HepG2 (cell line): ENCODE measurements around the gene CXorf38. TPM values are rescaled to one million over a fixed set of nuclear protein-coding genes. Genes with fewer than 3 reads are reported as not detected.

Source experiments
- ATAC-seq: fragments of 200-7000 bp; cut with Tn5 transposase; 3 replicates; pipeline ENCODE4 v1.9.1; 2020; ENCODE audit warnings: mild to moderate bottlenecking, moderate library complexity
- BruUV-seq: library from RNA; stranded (reverse); fragments of 400-500 nt; replicated peaks from 2 replicates; lab custom pipeline; 2021; lab: Mats Ljungman, UMichigan
- CTCF ChIA-PET: fragments of 300-600 bp; formaldehyde crosslinking; extraction: SDS; loops from one replicate; lab custom pipeline; 2021; ENCODE audit warnings: low total read pairs, inconsistent platforms, low intra/inter-chr PET ratio; lab: Yijun Ruan, JAX
- POLR2A ChIA-PET: fragments of 350-600 bp; sonication (Branson Sonifier 250); formaldehyde crosslinking; loops from one replicate; lab custom pipeline; 2020; ENCODE audit warnings: antibody characterized with exemption, inconsistent platforms; lab: Yijun Ruan, JAX
- DNase-seq: peaks from one replicate; pipeline ENCODE4 v3.0.0-alpha.2; 2015; ENCODE audit warnings: low spot score
- FAIRE-seq: peaks from 3 replicates; lab custom pipeline; 2011; peaks lifted over from hg19 to GRCh38; lab: Jason Lieb, UNC
- H2AFZ ChIP-seq: one replicate; pipeline ENCODE4 v1.6.1; 2011; ENCODE audit warnings: low read length, inconsistent platforms
- H3K27ac ChIP-seq: fragments of 300-600 bp; 3 replicates; pipeline ENCODE4 v1.8.0; 2011; ENCODE audit warnings: mixed run types, mild to moderate bottlenecking, mixed read lengths, low read length, inconsistent platforms; ENCODE audit not compliant: insufficient read depth; ENCODE audit errors: extremely low read length
- H3K27me3 ChIP-seq, 2 experiments: fragments of 200-600 bp in 1 of 2; 2 replicates in 1 of 2; 3 replicates in 1 of 2; pipeline versions ENCODE4 v1.6.0 to v1.8.0; 2011; ENCODE audit warnings: low read length in 2 of 2, mild to moderate bottlenecking in 2 of 2, moderate library complexity in 2 of 2, inconsistent platforms in 1 of 2; ENCODE audit not compliant: insufficient read depth in 2 of 2, control insufficient read depth in 1 of 2
- H3K36me3 ChIP-seq, 2 experiments: fragments of 200-600 bp in 1 of 2; replicated peaks in 1 of 2; 2 replicates in 1 of 2; 3 replicates in 1 of 2; pipeline versions ENCODE4 v1.5.1 to v1.8.0; 2011; ENCODE audit warnings: low read length in 2 of 2, inconsistent platforms in 1 of 2; ENCODE audit not compliant: insufficient read depth in 2 of 2, control insufficient read depth in 1 of 2
- H3K4me1 ChIP-seq: 2 replicates; pipeline ENCODE4 v1.5.1; 2012; ENCODE audit warnings: low read length, inconsistent platforms; ENCODE audit not compliant: insufficient read depth
- H3K4me2 ChIP-seq: 2 replicates; pipeline ENCODE4 v1.6.0; 2011; ENCODE audit warnings: low read depth, low read length, inconsistent platforms
- H3K4me3 ChIP-seq, 3 experiments: fragments of 200-600 bp in 1 of 3; sonication (generic), shearing (Covaris generic) in 1 of 3; replicated peaks in 1 of 3; 2 replicates each; pipeline ENCODE4 v1.5.1; 2011 to 2016; ENCODE audit warnings: low read length in 3 of 3, inconsistent platforms in 2 of 3, low read depth in 2 of 3, mild to moderate bottlenecking in 2 of 3, control low read depth in 1 of 3, mixed read lengths in 1 of 3; ENCODE audit not compliant: insufficient read depth in 1 of 3
- H3K79me2 ChIP-seq: one replicate; pipeline ENCODE4 v1.6.1; 2011; ENCODE audit warnings: low read length, inconsistent platforms; ENCODE audit not compliant: insufficient read depth
- H3K9ac ChIP-seq: 2 replicates; pipeline ENCODE4 v1.6.0; 2011; ENCODE audit warnings: mild to moderate bottlenecking, low read depth, low read length, inconsistent platforms; ENCODE audit not compliant: insufficient read depth
- H3K9me3 ChIP-seq: 2 replicates; pipeline ENCODE4 v1.5.1; 2012; ENCODE audit warnings: mild to moderate bottlenecking, low read length
- H4K20me1 ChIP-seq: 2 replicates; pipeline ENCODE4 v1.6.0; 2011; ENCODE audit warnings: inconsistent platforms, mild to moderate bottlenecking, low read length, moderate library complexity; ENCODE audit not compliant: insufficient read depth
- KAT8 ChIP-seq: IDR thresholded peaks from 2 replicates; pipeline ENCODE4 v1.6.1; 2016; ENCODE audit warnings: missing genetic modification reagents, missing compliant biosample characterization
- NFYB ChIP-seq: sonication (generic); formaldehyde crosslinking; IDR thresholded peaks from 2 replicates; pipeline ENCODE4 v1.4.0; 2020; ENCODE audit warnings: missing genetic modification reagents
- NR2C2 ChIP-seq: sonication (generic); formaldehyde crosslinking; IDR thresholded peaks from 2 replicates; pipeline ENCODE4 v1.4.0; 2020; ENCODE audit warnings: missing genetic modification reagents, mild to moderate bottlenecking, moderate library complexity, borderline replicate concordance
- RFX1 ChIP-seq: fragments of 450-650 bp; IDR thresholded peaks from 2 replicates; pipeline ENCODE4 v1.6.1; 2017
- ZBTB21 ChIP-seq: sonication (generic); formaldehyde crosslinking; IDR thresholded peaks from 2 replicates; pipeline ENCODE4 v1.4.0; 2020; ENCODE audit warnings: missing genetic modification reagents
- ZNF816 ChIP-seq: sonication (generic); formaldehyde crosslinking; IDR thresholded peaks from 2 replicates; pipeline ENCODE4 v1.8.0; 2022; ENCODE audit warnings: missing genetic modification reagents, mild to moderate bottlenecking, borderline replicate concordance
- WGBS: methylation state at CpG from one replicate; pipeline ENCODE4 v1.1.6; 2017; ENCODE audit warnings: low lambda C conversion rate; 5-methylcytosine and 5-hydroxymethylcytosine counted together
- in situ Hi-C: cut with HindIII; loops from 2 replicates; pipeline ENCODE4 v1.10.0; 2017; ENCODE audit warnings: low pct_unique_long_range_greater_than_20kb; ENCODE audit not compliant: extremely low pct_ligation_motif_present
- intact Hi-C: fragments of 100-400 bp; cut with micrococcal nuclease; formaldehyde crosslinking; loops from one replicate; pipeline ENCODE4 v1.10.0; 2022; ENCODE audit not compliant: unreplicated experiment
- polyA plus RNA-seq, 8 experiments: library from polyadenylated mRNA; depleted of rRNA in 3 of 8; stranded (reverse) in 7 of 8; unstranded in 1 of 8; fragments of >200 nt; fragmentation: Illumina TruSeq in 4 of 8; extraction: Trizol in 4 of 8; gene quantifications; 2 replicates each; pipeline versions ENCODE4 v1.2.1 to v1.2.3, GENCODE V29; 2011 to 2016; ENCODE audit warnings: low read depth in 4 of 8, missing spikeins in 1 of 8, mixed read lengths in 1 of 8; ENCODE audit not compliant: insufficient read depth in 1 of 8
- total RNA-seq, 5 experiments: library from RNA; depleted of rRNA; stranded (reverse); fragments of >200 nt; fragmentation: Illumina TruSeq; extraction: Trizol; gene quantifications; 2 replicates each; pipeline ENCODE4 v1.2.3, GENCODE V29; 2016; ENCODE audit warnings: low read depth in 1 of 5
- TF ChIP-seq, protein P1 (sequence below), 2 experiments: sonication (generic) in 1 of 2; formaldehyde crosslinking in 1 of 2; IDR thresholded peaks; 2 replicates each; pipeline versions ENCODE4 v1.4.0 to v1.6.1; 2018 to 2020; ENCODE audit warnings: missing genetic modification reagents in 2 of 2, borderline replicate concordance in 1 of 2, low read depth in 1 of 2, mild to moderate bottlenecking in 1 of 2, missing biosample characterization in 1 of 2

Gene CXorf38
- total and polyA plus RNA-seq, 2 of the 13 experiments (the other 11 are each of a cell fraction or from before 2014, with no cell fraction given): 4.6 to 6.7 TPM

DNA sequence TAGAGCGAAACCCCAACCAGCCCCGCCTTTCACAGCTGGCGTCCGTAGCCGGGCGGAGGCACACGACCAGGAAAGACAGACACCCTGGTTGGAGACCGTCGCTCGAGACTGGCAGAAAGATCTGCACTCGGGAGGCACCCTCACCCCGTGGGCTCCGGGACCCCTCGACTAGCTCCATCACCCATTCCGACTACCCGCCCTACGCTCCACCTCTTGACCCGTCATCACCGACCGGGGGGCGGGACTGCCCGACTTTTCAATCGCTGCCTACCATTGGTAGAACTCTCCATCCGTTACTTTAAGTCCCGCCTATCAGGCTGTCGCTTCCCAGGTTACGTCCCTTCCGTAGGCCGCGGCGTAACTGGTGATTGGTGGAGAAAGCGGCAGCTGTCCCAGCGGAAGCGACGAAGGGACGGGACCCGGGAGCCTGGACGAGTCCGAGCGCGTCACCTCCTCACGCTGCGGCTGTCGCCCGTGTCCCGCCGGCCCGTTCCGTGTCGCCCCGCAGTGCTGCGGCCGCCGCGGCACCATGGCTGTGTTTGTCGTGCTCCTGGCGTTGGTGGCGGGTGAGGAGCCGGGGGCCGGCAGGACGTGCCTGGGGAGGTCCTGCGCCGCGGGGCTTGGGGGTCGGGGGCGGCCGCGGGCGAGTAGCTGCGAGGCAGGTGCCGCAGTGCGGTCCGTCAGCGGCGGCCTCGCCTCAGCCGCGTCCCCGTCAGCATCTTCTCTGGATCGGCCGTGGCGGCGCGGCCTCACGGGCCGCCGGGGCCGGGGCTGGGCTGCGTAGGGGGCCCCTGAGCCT is 66.6 kb downstream of the CXorf38 start, which contains the start of gene ATP6AP2 (continued):
- TF ChIP-seq, protein P1, sequence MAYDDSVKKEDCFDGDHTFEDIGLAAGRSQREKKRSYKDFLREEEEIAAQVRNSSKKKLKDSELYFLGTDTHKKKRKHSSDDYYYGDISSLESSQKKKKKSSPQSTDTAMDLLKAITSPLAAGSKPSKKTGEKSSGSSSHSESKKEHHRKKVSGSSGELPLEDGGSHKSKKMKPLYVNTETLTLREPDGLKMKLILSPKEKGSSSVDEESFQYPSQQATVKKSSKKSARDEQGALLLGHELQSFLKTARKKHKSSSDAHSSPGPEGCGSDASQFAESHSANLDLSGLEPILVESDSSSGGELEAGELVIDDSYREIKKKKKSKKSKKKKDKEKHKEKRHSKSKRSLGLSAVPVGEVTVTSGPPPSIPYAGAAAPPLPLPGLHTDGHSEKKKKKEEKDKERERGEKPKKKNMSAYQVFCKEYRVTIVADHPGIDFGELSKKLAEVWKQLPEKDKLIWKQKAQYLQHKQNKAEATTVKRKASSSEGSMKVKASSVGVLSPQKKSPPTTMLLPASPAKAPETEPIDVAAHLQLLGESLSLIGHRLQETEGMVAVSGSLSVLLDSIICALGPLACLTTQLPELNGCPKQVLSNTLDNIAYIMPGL (CRISPR knock-in tag; IDR thresholded peaks at IDR 0.05; ENCODE audit: borderline replicate concordance in 1 of 2, low read depth in 1 of 2): peak; percentile 11 to 71; a peak in 2 of 4 replicates
- peak; percentile 85; the same call in 1 of the 2 replicates for TF ChIP-seq NR2C2 (CRISPR knock-in tag)
- TF ChIP-seq KAT8 (CRISPR knock-in tag): peak; percentile 56; the same call in 1 of the 2 replicates
- peak; percentile 93 for TF ChIP-seq NFYB (CRISPR knock-in tag)
- TF ChIP-seq ZNF816: no peak

DNA sequence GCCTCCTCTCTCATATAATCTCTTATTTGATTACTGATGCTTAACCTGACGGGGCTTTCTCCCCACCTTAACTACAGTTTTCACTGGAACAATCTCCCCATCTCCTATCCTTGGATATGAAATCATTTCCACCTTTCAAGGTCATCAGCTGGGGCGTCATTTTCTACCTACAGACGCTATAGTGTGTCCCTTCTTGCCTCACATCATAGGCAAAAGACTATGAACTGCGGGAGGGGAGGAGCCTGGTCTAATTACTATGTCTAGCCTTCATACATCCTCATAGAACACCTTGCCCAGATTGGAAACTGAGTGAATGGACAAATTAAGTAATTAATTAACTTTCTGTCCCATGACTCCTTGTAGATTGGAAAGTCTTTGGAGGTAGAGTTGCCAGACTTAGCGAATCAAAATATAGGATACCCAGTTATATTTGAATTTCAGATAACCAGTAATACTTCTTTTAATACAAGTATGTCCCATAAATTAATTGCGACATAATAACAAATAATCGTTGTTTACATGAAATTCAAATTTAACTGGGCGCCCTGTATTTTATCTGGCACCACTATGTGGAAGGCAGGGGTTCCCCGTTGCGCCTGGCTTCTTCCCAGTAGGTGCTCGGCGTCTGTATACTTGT is 67.3 kb downstream of the CXorf38 start:
- Histone ChIP-seq H4K20me1 (no peaks in the 10 kb centered on the region), H3K27ac (no peak overlapping the region), H3K9ac (peak overlapping the region; percentile 54; the same call in 1 of the 2 replicates), H3K4me2 (peak overlapping the region; percentile 66), H3K4me3 (peak overlapping the region; percentile 63 to 85 (median 83); a peak in 5 of 6 replicates), H3K79me2 (peaks cover 21% of the 10 kb centered on the region), H3K27me3 (no peaks in the 10 kb centered on the region; a peak in 1 of 5 replicates), H2AFZ (no peak overlapping the region), H3K36me3 (no peaks in the 10 kb centered on the region), H3K9me3 (no peaks in the 10 kb centered on the region), H3K4me1 (peaks cover 46% of the 10 kb centered on the region)
- intact Hi-C loops: loop anchor here (10.0 kb wide), 1 partner anchor 65 kb away; the partner anchor contains the start of gene CXorf38
- in situ Hi-C loops: no loop called here
- ChIA-PET POLR2A (interaction anchor here (1.0 to 1.2 kb wide), 2 partner anchors 9 to 68 kb away, joined by 3 to 4 read pairs; partner anchors contain the start of gene CXorf38), CTCF (no interaction called here)
- 8% methylated on average over 12 of the region's 12 CpGs for WGBS
- TF ChIP-seq ZBTB21 (CRISPR knock-in tag) (peak; percentile 22; the same call in 1 of the 2 replicates), RFX1 (no peak)
- TSS peak; percentile 76 for BruUV-seq
- ATAC-seq (peak; percentile 55), FAIRE-seq (no peak), DNase-seq (no peak)
